SK-MEL-5 (cell line): ENCODE measurements around the gene NOX5. TPM values are rescaled to one million over a fixed set of nuclear protein-coding genes. Genes with fewer than 3 reads are reported as not detected.
A peak's percentile ranks its signal among the peaks of the same experiment; 100 is the strongest.

Source experiments
- DNase-seq: peaks from one replicate; pipeline ENCODE4 v3.0.0-alpha.2; 2016; ENCODE audit warnings: low read depth, low spot score
- in situ Hi-C: cut with HindIII; loops from 2 replicates; pipeline ENCODE4 v1.10.0; 2016; ENCODE audit warnings: low sequenced_read_pairs, high pct_unique_total_duplicates, low pct_unique_long_range_greater_than_20kb
- total RNA-seq: library from RNA; depleted of rRNA; stranded (reverse); fragments of >200 nt; shearing (Covaris generic); gene quantifications from 2 replicates; pipeline ENCODE4 v1.2.3, GENCODE V29; 2014

The NOX5 gene
- total RNA-seq, 1 experiment from 2014 or later, result 4.0 TPM

DNA sequence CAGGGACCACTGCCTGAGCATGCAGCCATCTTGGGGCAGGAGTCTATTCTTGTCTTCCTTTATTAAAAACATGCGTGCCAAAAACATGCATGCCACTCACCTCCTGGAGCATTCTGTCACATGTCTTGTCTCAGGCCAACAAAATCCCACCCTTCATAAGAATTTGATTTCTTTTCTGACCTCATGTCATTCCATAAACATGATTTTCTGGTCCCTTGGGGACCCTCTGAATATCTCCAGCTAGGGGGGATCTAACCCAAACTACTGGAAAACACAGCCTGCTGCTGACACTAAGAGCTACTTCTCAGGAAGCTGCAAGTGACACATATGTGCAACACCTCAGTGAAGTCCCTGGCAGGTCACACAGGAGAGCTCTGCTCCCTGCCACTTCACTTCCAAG, 26.8 kb upstream of the NOX5 start:
- in situ Hi-C loops, result no loop called here
- no peak for DNase-seq

DNA sequence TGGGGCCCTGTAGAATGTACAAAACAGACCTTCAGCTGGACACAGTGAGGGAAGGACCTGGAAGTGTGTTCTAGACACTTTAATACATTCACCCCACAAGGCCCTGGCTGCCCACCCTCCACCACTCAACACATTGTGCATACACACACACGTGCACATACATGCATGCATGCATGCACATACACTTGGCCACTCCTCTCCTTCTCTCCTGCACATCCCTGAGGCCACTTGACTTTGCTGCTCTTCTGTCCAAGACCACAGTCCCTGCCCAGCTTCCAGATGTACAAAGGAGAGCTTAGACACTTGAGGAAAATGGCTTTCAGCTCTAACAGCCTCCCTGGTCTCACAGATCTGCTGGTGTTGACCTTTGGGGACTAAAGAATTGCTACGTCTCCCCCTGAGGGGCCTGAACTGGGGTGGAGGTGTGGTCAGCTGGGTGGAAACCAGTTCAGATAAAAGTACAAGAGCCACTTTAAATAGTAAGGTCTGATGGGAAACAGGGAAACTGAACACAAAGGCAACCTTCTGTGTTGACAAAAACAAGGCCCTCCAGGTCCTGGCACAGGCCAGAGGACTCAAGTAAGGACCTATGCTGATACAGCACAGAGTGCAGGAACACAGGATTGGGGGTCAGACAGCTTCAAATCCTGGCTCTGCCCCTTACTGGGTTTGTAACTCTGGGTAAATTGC, 24.8 kb upstream of the NOX5 start:
- in situ Hi-C loops, result no loop called here
- no peak for DNase-seq

DNA sequence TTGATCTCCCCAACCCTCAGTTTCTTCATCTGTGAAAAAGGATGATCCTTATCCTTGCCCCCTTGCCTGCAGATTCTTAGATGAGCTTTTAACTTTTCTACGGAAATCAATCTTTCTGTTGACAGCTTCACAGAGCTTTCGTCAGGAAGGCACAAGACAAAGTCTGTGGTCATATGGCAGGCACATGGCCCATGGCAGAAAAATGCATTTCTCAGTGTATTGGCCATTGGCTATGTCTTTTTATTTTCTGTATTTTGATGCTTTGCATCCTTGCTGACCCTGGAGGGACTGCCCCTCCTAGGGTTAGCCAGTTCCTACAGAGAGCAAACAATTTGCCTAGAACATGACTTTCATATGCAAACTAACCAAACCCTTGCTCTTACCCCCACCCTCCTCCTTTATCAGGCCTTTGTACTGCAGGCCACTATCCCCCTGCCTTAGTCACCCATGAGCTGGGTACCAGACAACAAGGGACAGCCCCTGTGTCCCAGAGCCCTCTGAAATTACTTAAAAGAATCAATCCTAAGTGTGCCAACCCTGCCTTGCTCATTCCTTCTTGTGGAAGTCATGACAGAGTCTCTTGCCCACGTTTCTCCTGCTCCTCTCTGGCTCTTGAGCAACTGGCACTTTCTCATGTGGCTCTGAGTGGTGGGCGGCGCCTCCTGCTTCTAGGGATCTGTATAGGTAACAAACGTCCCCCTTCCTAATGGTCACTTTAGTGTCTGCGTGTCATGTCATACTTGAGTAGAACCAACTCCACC, 24.1 kb upstream of the NOX5 start:
- in situ Hi-C loops, result no loop called here
- no peak for DNase-seq

DNA sequence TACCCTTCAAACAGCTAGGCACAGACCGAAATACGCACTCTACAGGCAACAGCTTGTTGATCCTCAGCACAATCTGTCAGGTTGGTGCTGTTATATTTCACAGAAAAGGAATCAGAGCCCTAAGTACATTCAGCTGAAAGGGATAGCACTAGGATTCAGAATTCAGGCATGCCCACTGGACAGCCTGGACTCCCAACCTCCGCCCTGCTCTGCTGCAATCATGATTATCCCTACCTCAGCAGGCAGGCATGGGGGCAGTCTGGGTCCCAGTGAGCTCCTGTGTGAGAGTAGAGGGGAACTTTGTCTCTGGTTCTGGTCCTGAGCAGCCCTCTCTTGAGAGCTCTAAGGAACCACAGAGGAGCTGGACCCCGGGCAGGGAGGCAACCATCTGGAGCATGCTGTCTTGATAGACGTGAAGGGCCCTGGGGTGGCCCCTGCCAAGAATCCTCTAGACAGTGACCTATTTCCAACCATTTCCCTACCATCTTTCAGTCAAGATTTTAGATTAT, 23.4 kb upstream of the NOX5 start:
- DNase-seq, result no peak
- in situ Hi-C loops, result no loop called here

DNA sequence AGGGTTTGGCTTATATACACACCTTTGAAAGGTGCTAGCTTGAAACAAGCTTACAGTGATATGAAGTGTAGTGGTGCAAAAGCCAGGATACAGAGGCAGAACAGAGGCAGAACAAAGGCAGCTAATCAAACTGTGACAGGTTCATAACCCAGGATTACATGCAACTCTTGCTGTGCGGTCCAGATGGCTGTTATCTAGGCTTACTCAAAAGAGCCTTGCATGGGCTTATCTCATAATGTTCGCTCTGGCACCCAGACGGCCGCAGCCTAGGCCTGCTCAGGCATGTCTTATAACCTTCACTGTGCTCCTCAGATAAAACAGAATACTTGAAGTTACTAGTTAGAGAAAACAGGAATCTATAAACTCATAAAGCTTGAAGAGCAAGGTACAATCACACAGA, 22.8 kb upstream of the NOX5 start:
- in situ Hi-C loops, result no loop called here

DNA sequence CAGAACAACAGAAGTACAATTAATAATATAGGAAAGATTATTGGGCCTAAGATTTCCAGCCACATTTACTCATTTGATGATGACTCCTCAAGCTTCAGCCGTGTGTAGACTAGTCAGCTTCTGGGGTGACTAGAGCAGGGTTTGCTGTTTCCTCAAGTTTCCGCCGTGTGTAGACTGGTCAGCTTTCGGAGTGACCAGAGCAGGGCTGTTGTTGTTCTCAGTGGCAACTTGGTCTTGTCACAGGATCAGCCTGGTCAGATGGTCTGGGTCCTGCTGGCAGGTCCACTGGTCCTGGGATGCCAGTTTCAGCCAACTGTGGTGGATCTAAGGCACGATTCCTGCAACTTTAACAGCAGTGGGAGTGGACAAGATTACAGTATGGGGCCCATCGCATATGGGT, 21.8 kb upstream of the NOX5 start:
- in situ Hi-C loops, result no loop called here
- DNase-seq, result no peak

More for the DNA sequence above, 22.8 kb upstream of the NOX5 start:
- DNase-seq, result no peak

DNA sequence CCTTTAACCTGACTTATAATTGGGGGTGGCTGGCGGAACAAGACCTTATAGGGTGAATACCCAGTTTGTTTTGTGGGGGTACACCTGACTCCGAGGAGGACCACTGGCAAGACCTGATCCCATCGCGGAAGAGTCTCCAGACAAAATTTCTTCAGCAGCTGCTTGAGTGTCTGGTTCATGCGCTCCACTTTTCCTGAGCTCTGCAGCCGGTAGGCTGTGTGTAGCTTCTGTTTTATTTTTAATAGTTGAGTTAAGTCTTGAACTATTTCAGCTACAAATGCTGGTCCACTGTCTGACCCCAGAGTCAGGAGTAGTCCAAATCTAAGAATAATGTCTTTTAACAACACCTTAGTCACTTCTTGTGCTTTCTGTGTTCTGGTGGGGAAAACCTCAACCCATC, 21.2 kb upstream of the NOX5 start:
- DNase-seq, result no peak
- in situ Hi-C loops, result no loop called here

DNA sequence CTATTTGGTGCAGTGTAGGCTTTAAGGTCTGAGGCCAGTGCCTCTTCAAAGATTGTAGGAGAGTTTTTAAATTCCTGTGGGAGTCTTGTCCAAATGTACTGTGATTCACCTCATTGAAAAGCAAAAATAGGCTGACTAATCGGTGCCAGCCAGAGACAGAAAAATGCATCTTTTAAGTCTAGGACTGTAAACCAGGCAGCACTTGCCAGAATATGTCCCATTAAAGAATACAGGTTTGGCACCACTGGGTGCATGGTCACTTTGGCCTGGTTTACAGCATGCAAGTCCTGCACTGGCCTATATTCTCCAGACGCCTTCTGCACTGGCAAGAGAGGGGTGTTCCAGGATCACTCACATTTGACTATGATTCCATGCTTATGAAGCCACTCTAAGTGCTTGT, 20.3 kb upstream of the NOX5 start:
- in situ Hi-C loops, result no loop called here
- DNase-seq, result no peak

DNA sequence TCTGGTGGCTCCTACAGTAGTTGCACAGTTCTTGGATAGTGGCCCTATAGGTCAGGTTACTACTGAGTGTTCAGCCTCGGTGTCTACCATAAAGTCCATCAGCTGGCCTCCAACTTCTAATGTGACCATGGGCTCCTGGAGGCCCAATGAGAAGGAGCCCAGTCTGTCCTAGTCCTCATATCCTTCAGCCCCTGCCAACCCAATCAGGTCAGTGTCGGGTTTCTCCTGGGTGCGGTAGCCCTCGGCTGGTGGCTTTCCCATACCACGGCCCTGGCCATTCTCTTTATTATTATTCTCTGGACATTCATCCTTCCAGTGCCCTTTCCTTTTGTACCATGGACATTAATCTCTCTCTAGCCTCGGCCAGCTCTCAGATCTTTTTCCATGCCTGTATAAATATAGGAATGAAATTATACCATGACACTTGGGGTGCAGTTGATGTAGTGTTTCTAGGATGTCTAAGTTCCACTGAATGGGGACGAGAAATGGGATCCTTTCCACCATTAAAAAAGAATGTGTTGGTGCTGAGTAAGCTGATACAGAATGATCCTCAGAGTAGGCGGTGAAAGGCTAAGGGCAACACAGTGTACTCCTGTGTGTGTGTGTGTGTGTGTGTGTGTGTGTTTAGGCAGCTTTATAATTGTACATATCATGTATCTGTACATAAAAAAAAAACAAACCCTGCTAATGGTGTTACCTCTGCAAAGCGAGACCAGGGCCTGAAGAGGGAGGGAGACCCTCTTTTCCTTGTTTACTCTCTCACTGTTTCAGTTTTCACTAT, 19.3 kb upstream of the NOX5 start:
- no peak for DNase-seq
- in situ Hi-C loops, result no loop called here

DNA sequence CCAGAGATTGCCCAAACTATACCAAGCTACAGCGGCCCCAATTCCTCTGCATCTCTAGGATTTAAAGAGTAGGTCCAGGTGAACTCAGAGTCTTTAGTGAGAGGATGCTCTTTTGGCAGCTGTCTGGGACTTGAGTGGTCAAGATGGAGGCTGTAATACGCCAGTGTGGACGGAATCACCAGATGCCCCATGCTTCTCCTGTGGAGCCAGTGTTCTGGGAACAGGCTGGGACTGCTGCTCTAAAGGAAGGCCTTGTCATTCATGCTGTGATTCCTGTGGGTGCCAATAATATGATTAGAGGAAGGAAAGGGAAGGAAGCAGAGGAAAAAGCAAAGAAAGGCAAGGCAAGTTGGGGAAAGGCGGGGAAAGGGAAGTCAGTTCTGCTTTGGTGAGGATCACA, 17.4 kb upstream of the NOX5 start:
- DNase-seq, result no peak
- in situ Hi-C loops, result no loop called here

DNA sequence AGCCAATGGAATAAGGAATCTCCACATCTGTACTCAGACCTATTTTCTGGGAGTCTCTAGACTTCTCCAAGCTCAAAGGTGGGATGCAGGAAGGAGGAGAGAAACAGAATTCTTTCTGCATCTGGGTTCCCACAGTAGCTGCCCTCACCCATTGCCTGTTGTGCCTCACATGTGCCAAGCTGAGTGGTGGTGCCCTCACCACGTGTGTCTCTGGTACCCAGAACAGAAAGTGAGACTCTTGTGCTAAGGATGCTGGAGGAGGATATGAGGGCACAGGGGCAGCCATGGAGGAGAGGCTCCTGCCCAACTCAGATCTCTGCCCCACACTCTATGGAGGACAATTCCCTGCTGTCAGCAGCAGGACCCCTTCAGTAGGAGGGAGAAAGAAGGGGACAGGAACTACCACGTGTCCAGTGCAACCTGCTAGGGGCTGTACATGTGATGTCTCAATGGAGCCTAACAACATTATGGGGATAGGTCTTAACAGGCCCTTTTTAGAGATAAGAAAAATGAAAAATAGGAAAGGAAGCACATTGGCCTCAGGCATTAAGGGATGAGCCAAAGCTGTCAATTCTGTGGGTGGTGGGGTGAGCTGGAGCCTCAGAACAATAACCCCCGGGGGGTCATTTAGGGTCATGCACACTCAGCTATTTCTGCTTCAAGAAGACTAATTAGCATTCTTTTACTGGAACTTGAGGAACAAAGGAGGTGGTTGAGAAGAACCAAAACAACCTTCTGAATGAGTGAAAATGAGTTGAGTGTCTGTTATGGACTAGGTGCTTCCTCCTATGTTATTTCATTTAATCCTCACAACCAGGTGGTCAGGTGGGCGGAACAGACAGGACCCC, 16.3 kb upstream of the NOX5 start:
- in situ Hi-C loops, result no loop called here
- no peak for DNase-seq

DNA sequence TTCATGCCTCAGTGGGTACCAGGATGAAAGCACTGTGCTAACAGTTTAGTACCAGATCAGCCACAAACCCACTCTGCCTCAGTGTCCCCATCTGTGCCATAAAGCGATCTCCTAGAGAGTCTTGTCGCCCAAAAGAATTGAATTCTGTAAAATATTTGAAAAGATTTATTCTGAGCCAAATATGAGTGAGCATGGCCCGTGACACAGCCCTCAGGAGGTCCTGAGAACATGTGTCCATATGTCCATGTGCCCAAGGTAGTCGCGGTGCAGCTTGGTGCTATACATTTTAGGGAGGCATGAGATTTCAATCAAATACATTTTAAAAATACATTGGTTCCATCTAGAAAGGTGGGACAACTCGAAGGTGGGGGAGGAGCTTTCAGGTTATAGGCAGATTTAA, 15.4 kb upstream of the NOX5 start:
- in situ Hi-C loops, result no loop called here

DNA sequence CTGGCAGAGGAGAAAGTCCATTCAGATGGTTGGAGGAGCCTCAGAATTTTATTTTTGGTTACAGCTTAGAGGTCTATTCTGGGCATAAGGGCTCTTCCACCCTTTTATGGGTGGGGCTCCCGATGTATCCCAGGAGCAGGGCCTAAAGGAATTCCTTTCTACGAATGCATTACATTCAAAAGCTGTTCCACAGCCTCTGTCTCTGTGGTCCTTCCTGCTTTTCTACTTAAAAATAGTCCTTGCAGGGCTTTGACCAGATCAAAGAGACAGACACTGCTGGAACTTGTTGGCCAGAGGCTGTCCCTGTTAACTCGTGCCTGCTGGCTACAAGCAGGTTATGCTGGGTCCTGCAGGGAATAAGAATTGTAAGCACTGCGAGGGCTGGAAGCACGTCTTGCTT, 14.4 kb upstream of the NOX5 start:
- no peak for DNase-seq
- in situ Hi-C loops, result no loop called here

More for the DNA sequence above, 15.4 kb upstream of the NOX5 start:
- no peak for DNase-seq

DNA sequence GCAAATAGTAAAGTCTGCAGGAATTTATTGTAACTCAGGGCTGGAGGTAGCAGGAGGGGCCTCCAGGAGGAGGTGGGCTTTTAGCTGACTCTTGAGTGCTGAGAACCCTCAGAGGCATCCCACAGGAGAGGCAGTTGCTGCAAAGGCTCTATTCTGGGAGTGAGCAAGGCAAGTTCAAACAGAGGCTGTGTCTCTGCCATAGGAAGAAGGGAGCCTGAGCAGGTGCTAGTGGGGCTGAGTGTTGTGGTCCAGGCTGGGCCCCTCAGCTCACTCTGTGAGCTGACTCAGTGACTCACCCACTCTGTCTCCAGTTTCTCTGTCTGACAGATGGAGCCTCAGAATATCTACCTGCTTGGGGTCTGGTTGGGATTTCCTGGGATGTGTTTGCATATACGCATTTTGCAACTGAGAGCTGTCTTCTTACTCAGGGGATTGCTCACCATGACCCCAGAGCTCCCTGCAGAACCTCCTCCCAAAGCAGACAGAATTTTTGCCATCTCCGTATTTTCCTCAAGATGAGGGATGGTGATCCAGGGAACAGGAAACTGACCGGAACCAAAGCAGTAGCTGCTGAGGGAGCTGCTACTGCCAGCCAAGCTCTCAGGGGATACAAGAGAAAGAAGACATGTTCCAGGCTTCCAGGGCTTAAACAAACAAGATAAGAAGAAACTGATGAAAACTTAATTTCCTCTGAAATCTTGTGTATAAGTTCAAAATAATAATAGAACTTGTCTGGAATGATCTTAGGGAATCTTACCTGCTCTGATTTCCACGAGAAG, 13.6 kb upstream of the NOX5 start:
- in situ Hi-C loops, result no loop called here
- no peak for DNase-seq

DNA sequence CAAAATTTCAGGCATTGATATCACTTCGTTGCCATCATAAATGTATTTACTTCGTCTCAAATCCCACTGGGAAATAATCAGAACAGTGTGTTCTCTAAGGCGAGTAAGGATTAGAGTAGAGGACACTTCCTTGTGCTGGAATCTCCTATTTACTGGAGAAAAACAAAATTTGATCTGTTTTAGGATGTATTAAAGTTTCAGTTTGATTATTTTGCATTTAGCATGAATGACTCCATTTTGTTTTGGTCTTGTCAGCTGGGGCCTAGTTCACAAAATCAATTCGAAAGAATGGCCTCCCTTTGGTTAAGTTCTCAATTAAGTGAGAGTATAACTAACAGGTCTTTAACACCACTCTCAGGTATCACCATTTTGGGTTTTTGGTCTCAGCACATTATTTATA, 11.7 kb upstream of the NOX5 start:
- in situ Hi-C loops, result no loop called here
- no peak for DNase-seq

DNA sequence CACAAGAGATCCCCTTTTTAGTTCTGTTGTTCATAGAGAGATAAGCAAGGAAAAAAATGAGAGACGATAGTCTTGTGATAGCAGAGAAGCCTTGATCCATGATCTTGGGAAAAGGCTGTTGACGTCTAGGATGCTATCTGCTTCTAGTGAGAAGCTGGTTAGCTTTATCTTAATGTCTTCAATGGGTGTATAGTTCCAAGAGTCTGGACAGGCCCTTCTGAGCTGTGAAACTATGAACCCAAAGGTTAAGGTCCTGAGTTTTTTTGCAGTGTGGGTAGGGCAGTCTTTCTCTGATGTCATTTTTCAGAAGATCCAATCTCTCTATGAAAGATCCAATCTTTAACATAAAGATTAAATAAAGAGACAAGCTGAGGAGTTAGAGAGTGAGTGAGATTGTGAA, 10.5 kb upstream of the NOX5 start:
- in situ Hi-C loops, result no loop called here
- DNase-seq, result peak; percentile 95

DNA sequence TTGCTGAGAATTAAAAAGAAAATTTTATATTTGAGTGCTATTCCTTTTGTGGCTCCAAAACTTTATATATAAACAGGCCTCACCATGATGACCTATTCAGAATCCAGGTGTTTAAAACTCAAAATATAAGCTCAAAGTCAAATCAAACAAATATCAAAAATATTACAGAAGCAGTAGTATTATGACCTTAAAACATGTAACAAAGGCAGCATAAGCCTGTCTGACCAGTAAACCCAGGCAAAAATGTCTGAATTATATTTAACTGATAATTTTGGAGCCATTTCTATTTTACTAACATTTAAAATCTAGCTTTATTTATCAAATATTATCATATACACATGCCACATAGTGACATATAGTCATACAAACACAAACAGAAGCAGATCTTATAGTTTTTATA, 6.4 kb upstream of the NOX5 start:
- in situ Hi-C loops, result no loop called here
- no peak for DNase-seq
